Brain microvascular endothelial cell (primary cell): ENCODE measurements around the gene PLD6.

Experiments
- DNase-seq: peaks from one replicate; pipeline ENCODE4 v3.0.0-alpha.2; 2020
- H3K27ac ChIP-seq: fragments of 250-450 bp; sonication (Bioruptor Pico); 2 replicates; pipeline ENCODE4 v1.5.1; 2020; ENCODE audit warnings: mild to moderate bottlenecking, moderate library complexity
- H3K27me3 ChIP-seq: fragments of 250-450 bp; sonication (Bioruptor Pico); replicated peaks from 2 replicates; pipeline ENCODE4 v1.5.1; 2020; ENCODE audit warnings: mild to moderate bottlenecking
- H3K36me3 ChIP-seq: fragments of 250-450 bp; sonication (Bioruptor Pico); replicated peaks from 2 replicates; pipeline ENCODE4 v1.5.1; 2020; ENCODE audit warnings: mild to moderate bottlenecking
- H3K4me3 ChIP-seq: 2 replicates; pipeline ENCODE4 v1.5.1; 2011; ENCODE audit warnings: low read depth, mild to moderate bottlenecking, control low read depth, low read length, moderate library complexity
- in situ Hi-C: cut with HindIII; loops from 2 replicates; pipeline ENCODE4 v1.10.0; 2017; ENCODE audit warnings: low sequenced_read_pairs, low pct_ligation_motif_present
- TF ChIP-seq, protein P1 (sequence below): IDR thresholded peaks from 2 replicates; pipeline ENCODE4 v1.5.1; 2011; ENCODE audit warnings: low read depth, mild to moderate bottlenecking, moderate library complexity, low read length, control low read depth, inconsistent platforms; ENCODE audit errors: missing control alignments

Gene PLD6

DNA sequence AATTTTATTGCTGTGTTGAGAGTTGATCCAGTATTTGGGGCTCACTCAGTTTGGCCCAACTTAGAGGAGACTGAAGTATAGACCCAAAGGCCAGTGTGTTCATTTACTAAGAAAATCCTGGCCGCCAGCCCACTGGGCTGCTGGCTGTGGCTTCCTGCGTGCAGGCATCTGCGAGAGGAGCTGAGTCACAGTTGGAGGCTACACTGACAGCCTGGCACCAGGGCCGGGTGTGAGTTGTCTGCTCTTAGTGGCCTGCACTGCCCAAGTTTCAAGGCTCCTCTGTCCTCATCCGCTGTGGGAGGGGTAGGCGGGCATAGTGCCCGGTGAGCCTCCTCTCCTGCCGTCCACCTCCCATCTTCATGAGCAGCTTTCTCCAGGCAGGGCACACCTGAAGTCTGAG, 54.2 kb downstream of the PLD6 start:
- peak; percentile 92 for DNase-seq
- Histone ChIP-seq H3K4me3 (no peak overlapping the region), H3K36me3 (peaks cover 71% of the 10 kb centered on the region), H3K27ac (peak overlapping the region; percentile 61), H3K27me3 (no peaks in the 10 kb centered on the region)
- TF ChIP-seq, protein P1, sequence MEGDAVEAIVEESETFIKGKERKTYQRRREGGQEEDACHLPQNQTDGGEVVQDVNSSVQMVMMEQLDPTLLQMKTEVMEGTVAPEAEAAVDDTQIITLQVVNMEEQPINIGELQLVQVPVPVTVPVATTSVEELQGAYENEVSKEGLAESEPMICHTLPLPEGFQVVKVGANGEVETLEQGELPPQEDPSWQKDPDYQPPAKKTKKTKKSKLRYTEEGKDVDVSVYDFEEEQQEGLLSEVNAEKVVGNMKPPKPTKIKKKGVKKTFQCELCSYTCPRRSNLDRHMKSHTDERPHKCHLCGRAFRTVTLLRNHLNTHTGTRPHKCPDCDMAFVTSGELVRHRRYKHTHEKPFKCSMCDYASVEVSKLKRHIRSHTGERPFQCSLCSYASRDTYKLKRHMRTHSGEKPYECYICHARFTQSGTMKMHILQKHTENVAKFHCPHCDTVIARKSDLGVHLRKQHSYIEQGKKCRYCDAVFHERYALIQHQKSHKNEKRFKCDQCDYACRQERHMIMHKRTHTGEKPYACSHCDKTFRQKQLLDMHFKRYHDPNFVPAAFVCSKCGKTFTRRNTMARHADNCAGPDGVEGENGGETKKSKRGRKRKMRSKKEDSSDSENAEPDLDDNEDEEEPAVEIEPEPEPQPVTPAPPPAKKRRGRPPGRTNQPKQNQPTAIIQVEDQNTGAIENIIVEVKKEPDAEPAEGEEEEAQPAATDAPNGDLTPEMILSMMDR, result no peak
- in situ Hi-C loops, result no loop called here

DNA sequence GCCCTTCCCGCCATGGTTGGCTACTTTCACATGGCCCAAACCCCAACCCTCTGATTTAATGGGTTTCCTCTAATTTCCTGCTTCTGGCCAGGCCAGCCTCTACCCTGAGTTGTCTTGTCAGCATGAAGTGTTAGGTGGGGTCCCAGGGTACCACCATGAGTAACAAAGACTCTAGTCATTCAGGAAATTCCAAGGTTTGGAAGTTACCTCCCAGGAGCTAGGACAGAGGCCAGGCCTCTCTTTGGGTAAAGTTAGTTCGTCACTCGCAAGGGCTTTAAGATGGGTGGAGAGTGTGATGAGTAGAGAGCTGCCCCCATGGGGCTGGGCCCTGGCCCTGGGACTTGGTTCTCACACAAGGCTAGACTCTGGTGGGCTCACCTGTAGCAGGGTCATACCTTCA, 54.6 kb downstream of the PLD6 start:
- in situ Hi-C loops, result no loop called here
- Histone ChIP-seq H3K27ac (peak overlapping the region; percentile 61), H3K27me3 (no peaks in the 10 kb centered on the region), H3K4me3 (no peak overlapping the region), H3K36me3 (peaks cover 71% of the 10 kb centered on the region)
- peak; percentile 15 for DNase-seq
- TF ChIP-seq, protein P1, result no peak

DNA sequence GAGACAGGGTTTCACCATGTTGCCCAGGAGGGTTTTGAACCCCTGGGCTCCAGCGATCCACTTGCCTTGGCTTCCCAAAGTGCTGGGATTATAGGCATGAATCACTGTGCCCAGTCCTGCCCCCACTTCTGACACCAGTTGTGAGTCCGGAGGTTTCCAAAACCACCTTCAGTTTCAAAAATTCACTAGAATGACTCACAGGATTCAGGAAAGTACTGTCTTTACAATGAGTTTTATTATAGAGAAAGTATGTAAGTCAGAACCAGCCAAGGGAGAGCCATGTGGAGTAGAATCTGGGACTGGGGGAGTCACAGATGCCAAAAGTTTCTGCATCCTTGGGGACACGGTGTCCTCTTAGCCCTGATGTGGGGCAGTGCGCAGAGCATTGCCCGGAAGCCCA, 55.1 kb downstream of the PLD6 start:
- Histone ChIP-seq H3K36me3 (peaks cover 73% of the 10 kb centered on the region), H3K27ac (peak overlapping the region; percentile 61), H3K27me3 (no peaks in the 10 kb centered on the region), H3K4me3 (no peak overlapping the region)
- TF ChIP-seq, protein P1, result no peak
- DNase-seq, result peak; percentile 77
- in situ Hi-C loops, result no loop called here
